CD4-positive, alpha-beta memory T cell (primary cell): ENCODE results near the gene LSS. TPM values are rescaled to one million over a fixed set of nuclear protein-coding genes. Genes with fewer than 3 reads are reported as not detected.

Source experiments
- CTCF ChIA-PET: fragments of 350-600 bp; sonication (Branson Sonifier 250); formaldehyde crosslinking; loops from one replicate; lab custom pipeline; 2021; ENCODE audit warnings: inconsistent platforms; ENCODE audit not compliant: partially characterized antibody; lab: Charles Lee
- POLR2A ChIA-PET: fragments of 350-600 bp; sonication (Branson Sonifier 250); formaldehyde crosslinking; loops from one replicate; lab custom pipeline; 2021; ENCODE audit not compliant: partially characterized antibody; lab: Charles Lee
- DNase-seq, 5 donors: peaks; one replicate each; pipeline versions ENCODE4 v3.0.0 to v3.0.0-alpha.2; 2020 to 2022; ENCODE audit warnings: mixed read lengths in 1 of 5
- H3K27ac ChIP-seq: one replicate; pipeline ENCODE4 v1.7.0; 2013; ENCODE audit warnings: low read depth, low read length
- H3K27me3 ChIP-seq: 2 replicates; pipeline ENCODE4 v1.7.0; 2013; ENCODE audit warnings: mild to moderate bottlenecking, low read length, moderate library complexity; ENCODE audit not compliant: insufficient read depth
- H3K36me3 ChIP-seq: 2 replicates; pipeline ENCODE4 v1.7.0; 2013; ENCODE audit warnings: mild to moderate bottlenecking, low read length, moderate library complexity; ENCODE audit not compliant: insufficient read depth
- H3K4me1 ChIP-seq: 2 replicates; pipeline ENCODE4 v1.7.0; 2013; ENCODE audit warnings: mild to moderate bottlenecking, low read length, moderate library complexity; ENCODE audit not compliant: insufficient read depth
- H3K4me3 ChIP-seq, 2 donors: one replicate each; pipeline ENCODE4 v1.7.0; 2013; ENCODE audit warnings: low read length in 2 of 2, mild to moderate bottlenecking in 1 of 2
- H3K9me3 ChIP-seq, 2 donors: one replicate each; pipeline ENCODE4 v1.7.0; 2013; ENCODE audit warnings: low read length in 2 of 2, control low read depth in 1 of 2; ENCODE audit not compliant: control insufficient read depth in 1 of 2
- H3K27ac Mint-ChIP-seq, 7 donors: one replicate each; pipeline ENCODE4 v1.8.0; 2020 to 2021; ENCODE audit warnings: mixed read lengths in 7 of 7, mild to moderate bottlenecking in 6 of 7, inconsistent platforms in 3 of 7, moderate library complexity in 3 of 7
- H3K27me3 Mint-ChIP-seq, 2 donors: one replicate each; pipeline ENCODE4 v1.8.0; 2020 to 2021; ENCODE audit warnings: mixed read lengths in 2 of 2
- H3K36me3 Mint-ChIP-seq, 2 donors: one replicate each; pipeline ENCODE4 v1.8.0; 2020 to 2021; ENCODE audit warnings: mixed read lengths in 2 of 2, inconsistent platforms in 1 of 2, mild to moderate bottlenecking in 1 of 2
- H3K4me1 Mint-ChIP-seq, 4 donors: one replicate each; pipeline ENCODE4 v1.8.0; 2020 to 2021; ENCODE audit warnings: mixed read lengths in 4 of 4, mild to moderate bottlenecking in 1 of 4
- H3K4me3 Mint-ChIP-seq, 8 donors: one replicate each; pipeline ENCODE4 v1.8.0; 2020 to 2021; ENCODE audit warnings: mixed read lengths in 8 of 8, mild to moderate bottlenecking in 7 of 8, moderate library complexity in 6 of 8, inconsistent platforms in 3 of 8
- H3K9me3 Mint-ChIP-seq, 8 donors: one replicate each; pipeline ENCODE4 v1.8.0; 2020 to 2021; ENCODE audit warnings: mixed read lengths in 8 of 8, mild to moderate bottlenecking in 5 of 8, inconsistent platforms in 3 of 8, moderate library complexity in 1 of 8
- intact Hi-C: fragments of 100-400 bp; cut with micrococcal nuclease; formaldehyde crosslinking; loops from one replicate; pipeline ENCODE4 v1.15.1; 2023
- polyA plus RNA-seq, 2 donors: library from polyadenylated mRNA; unstranded; fragments of 300-500 nt; fragmentation: Illumina TruSeq; gene quantifications; one replicate each; pipeline ENCODE4 v1.2.3, GENCODE V29; 2021
- total RNA-seq, 2 experiments: library from RNA; stranded (reverse); gene quantifications; one replicate each; pipeline ENCODE4 v1.2.3, GENCODE V29; 2021

Gene LSS
- total and polyA plus RNA-seq, 4 experiments from 2014 or later = 15.3 to 54.5 (median 35.1) TPM

- Mint-ChIP-seq H3K27me3 (no peaks in the 10 kb centered on the region), H3K4me1 (peaks cover 1 to 10% (median 8%) of the 10 kb centered on the region in 4 donors), H3K27ac (no peak overlapping the region), H3K4me3 (no peak overlapping the region), H3K9me3 (peaks cover 0 to 2% (median 0%) of the 10 kb centered on the region in 8 donors), H3K36me3 (peaks cover 8 to 28% of the 10 kb centered on the region in 2 donors)
- no peaks in the 10 kb centered on the region for H3K4me1 ChIP-seq
- POLR2A ChIA-PET = no interaction called here
- H3K4me3 ChIP-seq = no peak overlapping the region
- CTCF ChIA-PET = no interaction called here
- H3K36me3 ChIP-seq = peaks cover 6% of the 10 kb centered on the region
- no peaks in the 10 kb centered on the region for H3K27me3 ChIP-seq
- H3K27ac ChIP-seq = no peak overlapping the region
- intact Hi-C loops = no loop called here
- H3K9me3 ChIP-seq = no peaks in the 10 kb centered on the region
- DNase-seq = no peak
Measured at GRCh38 chr21:46220847-46221246, 7.7 kb downstream of the LSS start.

GRCh38 chr21:46220275-46220810 lies 8.2 kb downstream of the LSS start:
- Histone ChIP-seq H3K4me3 (no peak overlapping the region), H3K36me3 (peaks cover 6% of the 10 kb centered on the region), H3K27me3 (no peaks in the 10 kb centered on the region), H3K27ac (no peak overlapping the region), H3K4me1 (no peaks in the 10 kb centered on the region), H3K9me3 (no peaks in the 10 kb centered on the region)
- Mint-ChIP-seq H3K36me3 (peaks cover 8 to 28% of the 10 kb centered on the region in 2 donors), H3K27ac (no peak overlapping the region), H3K27me3 (no peaks in the 10 kb centered on the region), H3K4me1 (peaks cover 0 to 5% (median 3%) of the 10 kb centered on the region in 4 donors), H3K4me3 (no peak overlapping the region), H3K9me3 (peaks cover 0 to 2% (median 0%) of the 10 kb centered on the region in 8 donors)
- POLR2A ChIA-PET = no interaction called here
- CTCF ChIA-PET = no interaction called here
- DNase-seq = no peak
- intact Hi-C loops = no loop called here

GRCh38 chr21:46219591-46220239 lies 8.9 kb downstream of the LSS start:
- POLR2A ChIA-PET = no interaction called here
- Histone ChIP-seq H3K36me3 (peaks cover 6% of the 10 kb centered on the region), H3K27me3 (no peaks in the 10 kb centered on the region), H3K9me3 (no peaks in the 10 kb centered on the region), H3K27ac (no peak overlapping the region), H3K4me1 (no peaks in the 10 kb centered on the region), H3K4me3 (no peak overlapping the region)
- Mint-ChIP-seq H3K4me3 (no peak overlapping the region), H3K27me3 (no peaks in the 10 kb centered on the region), H3K27ac (no peak overlapping the region), H3K4me1 (peaks cover 0 to 3% (median 0%) of the 10 kb centered on the region in 4 donors), H3K9me3 (peaks cover 0 to 2% (median 0%) of the 10 kb centered on the region in 8 donors), H3K36me3 (peaks cover 8 to 28% of the 10 kb centered on the region in 2 donors)
- intact Hi-C loops = no loop called here
- CTCF ChIA-PET = no interaction called here
- no peak for DNase-seq

GRCh38 chr21:46218906-46219590 lies 9.5 kb downstream of the LSS start:
- Mint-ChIP-seq H3K4me3 (no peak overlapping the region), H3K9me3 (peaks cover 0 to 2% (median 0%) of the 10 kb centered on the region in 8 donors), H3K27me3 (no peaks in the 10 kb centered on the region), H3K36me3 (peaks cover 8 to 25% of the 10 kb centered on the region in 2 donors), H3K4me1 (peaks cover 0 to 3% (median 0%) of the 10 kb centered on the region in 4 donors), H3K27ac (peak overlapping the region in 1 of 7 donors; percentile 72)
- Histone ChIP-seq H3K27me3 (no peaks in the 10 kb centered on the region), H3K9me3 (no peaks in the 10 kb centered on the region), H3K4me1 (no peaks in the 10 kb centered on the region), H3K4me3 (no peak overlapping the region), H3K27ac (no peak overlapping the region), H3K36me3 (peaks cover 6% of the 10 kb centered on the region)
- POLR2A ChIA-PET = no interaction called here
- DNase-seq = no peak
- intact Hi-C loops = no loop called here
- CTCF ChIA-PET = no interaction called here

- CTCF ChIA-PET = no interaction called here
- Histone ChIP-seq H3K4me3 (no peak overlapping the region), H3K27ac (no peak overlapping the region), H3K9me3 (no peaks in the 10 kb centered on the region), H3K27me3 (no peaks in the 10 kb centered on the region), H3K36me3 (peaks cover 6% of the 10 kb centered on the region), H3K4me1 (no peaks in the 10 kb centered on the region)
- peaks cover 8 to 30% of the 10 kb centered on the region in 2 donors for H3K36me3 Mint-ChIP-seq
- H3K4me3 Mint-ChIP-seq = no peak overlapping the region
- H3K4me1 Mint-ChIP-seq = peaks cover 0 to 3% (median 0%) of the 10 kb centered on the region in 4 donors
- POLR2A ChIA-PET = no interaction called here
- H3K9me3 Mint-ChIP-seq = peaks cover 0 to 2% (median 0%) of the 10 kb centered on the region in 8 donors
- H3K27me3 Mint-ChIP-seq = no peaks in the 10 kb centered on the region
- intact Hi-C loops = no loop called here
- no peak for DNase-seq
- H3K27ac Mint-ChIP-seq = peak overlapping the region in 2 of 7 donors; percentile 57
Measured at GRCh38 chr21:46217511-46218196, 10.9 kb downstream of the LSS start.

- H3K9me3 Mint-ChIP-seq = peaks cover 0 to 2% (median 0%) of the 10 kb centered on the region in 8 donors
Measured at GRCh38 chr21:46216132-46216747, 12.3 kb downstream of the LSS start.

More at GRCh38 chr21:46216132-46216747, 12.3 kb downstream of the LSS start:
- intact Hi-C loops = no loop called here
- DNase-seq = no peak
- CTCF ChIA-PET = no interaction called here
- POLR2A ChIA-PET = no interaction called here
- Histone ChIP-seq H3K27me3 (no peaks in the 10 kb centered on the region), H3K27ac (no peak overlapping the region), H3K36me3 (peaks cover under 1% of the 10 kb centered on the region), H3K9me3 (no peaks in the 10 kb centered on the region), H3K4me3 (no peak overlapping the region), H3K4me1 (no peaks in the 10 kb centered on the region)
- H3K36me3 Mint-ChIP-seq = peaks cover 8 to 21% of the 10 kb centered on the region in 2 donors
- H3K4me3 Mint-ChIP-seq = no peak overlapping the region
- no peaks in the 10 kb centered on the region for H3K27me3 Mint-ChIP-seq
- H3K4me1 Mint-ChIP-seq = peaks cover 0 to 3% (median 0%) of the 10 kb centered on the region in 4 donors
- no peak overlapping the region for H3K27ac Mint-ChIP-seq
